Lower lobe of right lung (tissue), 2 donors: ENCODE measurements around the gene DUS1L. TPM values are rescaled to one million over a fixed set of nuclear protein-coding genes. Genes with fewer than 3 reads are reported as not detected.

ENCODE experiments used
- ATAC-seq, 2 donors: fragments of 200-7000 bp; cut with Tn5 transposase; one replicate each; pipeline ENCODE4 v1.9.1; 2020 to 2022; ENCODE audit warnings: mild to moderate bottlenecking in 2 of 2, moderate library complexity in 2 of 2
- DNase-seq: peaks from one replicate; pipeline ENCODE4 v3.0.0-alpha.2; 2020
- H3K27ac ChIP-seq: fragments of 200-600 bp; one replicate; pipeline ENCODE4 v1.8.0; 2022
- H3K27me3 ChIP-seq: fragments of 200-600 bp; one replicate; pipeline ENCODE4 v1.8.0; 2022; ENCODE audit warnings: low read depth
- H3K36me3 ChIP-seq: fragments of 200-600 bp; one replicate; pipeline ENCODE4 v1.8.0; 2022; ENCODE audit warnings: mild to moderate bottlenecking
- H3K4me1 ChIP-seq: fragments of 200-600 bp; one replicate; pipeline ENCODE4 v1.8.0; 2022
- H3K4me3 ChIP-seq: fragments of 200-600 bp; one replicate; pipeline ENCODE4 v1.8.0; 2022; ENCODE audit warnings: mild to moderate bottlenecking
- H3K9me3 ChIP-seq: fragments of 200-600 bp; one replicate; pipeline ENCODE4 v1.8.0; 2022
- intact Hi-C: fragments of 100-400 bp; cut with DNase I; formaldehyde crosslinking; loops from one replicate; pipeline ENCODE4 v1.11.0; 2022
- total RNA-seq: library from RNA; stranded (reverse); fragmentation: NEBNext Ultra II Directional; extraction: Animal tissue kit (Norgen Biotek cat#: 25700); gene quantifications from one replicate; pipeline ENCODE4 v1.2.1, GENCODE V29; 2021
- TF ChIP-seq, protein P1 (sequence below): fragments of 200-600 bp; IDR thresholded peaks from one replicate; pipeline ENCODE4 v1.8.0; 2022; ENCODE audit warnings: antibody characterized with exemption, mild to moderate bottlenecking
- donor health status: DM: no; HTN: yes; CAD: no; lungs with severe emphysema.

The DUS1L gene
- total RNA-seq, 1 donor from 2014 or later = 85.1 TPM

DNA sequence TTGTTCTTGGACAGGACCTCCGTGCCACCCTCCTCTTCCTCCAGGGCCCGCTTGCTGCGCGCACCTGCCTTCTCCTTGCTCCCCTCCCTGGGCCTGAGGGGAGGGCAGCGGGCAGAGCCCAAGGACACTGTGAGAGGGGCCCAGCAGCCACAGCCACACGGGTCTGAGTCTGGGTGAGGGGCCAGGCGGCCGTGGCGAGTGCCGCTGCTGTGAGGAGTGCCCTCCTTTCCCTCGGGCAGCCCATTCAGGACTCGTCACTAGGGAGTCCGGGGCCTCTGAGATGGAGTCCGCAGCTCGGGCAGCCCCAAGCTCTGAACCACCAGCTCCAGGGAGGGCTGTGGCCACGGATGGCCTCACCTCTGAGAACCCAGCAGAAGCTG is 5.6 kb downstream of the DUS1L start:
- DNase-seq (no peak), ATAC-seq (no peak)
- intact Hi-C loops = no loop called here
- Histone ChIP-seq H3K9me3 (no peaks in the 10 kb centered on the region), H3K36me3 (peaks cover 87% of the 10 kb centered on the region), H3K4me3 (no peak overlapping the region), H3K27me3 (no peaks in the 10 kb centered on the region), H3K4me1 (peaks cover 17% of the 10 kb centered on the region), H3K27ac (no peak overlapping the region)
- TF ChIP-seq, protein P1, sequence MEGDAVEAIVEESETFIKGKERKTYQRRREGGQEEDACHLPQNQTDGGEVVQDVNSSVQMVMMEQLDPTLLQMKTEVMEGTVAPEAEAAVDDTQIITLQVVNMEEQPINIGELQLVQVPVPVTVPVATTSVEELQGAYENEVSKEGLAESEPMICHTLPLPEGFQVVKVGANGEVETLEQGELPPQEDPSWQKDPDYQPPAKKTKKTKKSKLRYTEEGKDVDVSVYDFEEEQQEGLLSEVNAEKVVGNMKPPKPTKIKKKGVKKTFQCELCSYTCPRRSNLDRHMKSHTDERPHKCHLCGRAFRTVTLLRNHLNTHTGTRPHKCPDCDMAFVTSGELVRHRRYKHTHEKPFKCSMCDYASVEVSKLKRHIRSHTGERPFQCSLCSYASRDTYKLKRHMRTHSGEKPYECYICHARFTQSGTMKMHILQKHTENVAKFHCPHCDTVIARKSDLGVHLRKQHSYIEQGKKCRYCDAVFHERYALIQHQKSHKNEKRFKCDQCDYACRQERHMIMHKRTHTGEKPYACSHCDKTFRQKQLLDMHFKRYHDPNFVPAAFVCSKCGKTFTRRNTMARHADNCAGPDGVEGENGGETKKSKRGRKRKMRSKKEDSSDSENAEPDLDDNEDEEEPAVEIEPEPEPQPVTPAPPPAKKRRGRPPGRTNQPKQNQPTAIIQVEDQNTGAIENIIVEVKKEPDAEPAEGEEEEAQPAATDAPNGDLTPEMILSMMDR = no peak

DNA sequence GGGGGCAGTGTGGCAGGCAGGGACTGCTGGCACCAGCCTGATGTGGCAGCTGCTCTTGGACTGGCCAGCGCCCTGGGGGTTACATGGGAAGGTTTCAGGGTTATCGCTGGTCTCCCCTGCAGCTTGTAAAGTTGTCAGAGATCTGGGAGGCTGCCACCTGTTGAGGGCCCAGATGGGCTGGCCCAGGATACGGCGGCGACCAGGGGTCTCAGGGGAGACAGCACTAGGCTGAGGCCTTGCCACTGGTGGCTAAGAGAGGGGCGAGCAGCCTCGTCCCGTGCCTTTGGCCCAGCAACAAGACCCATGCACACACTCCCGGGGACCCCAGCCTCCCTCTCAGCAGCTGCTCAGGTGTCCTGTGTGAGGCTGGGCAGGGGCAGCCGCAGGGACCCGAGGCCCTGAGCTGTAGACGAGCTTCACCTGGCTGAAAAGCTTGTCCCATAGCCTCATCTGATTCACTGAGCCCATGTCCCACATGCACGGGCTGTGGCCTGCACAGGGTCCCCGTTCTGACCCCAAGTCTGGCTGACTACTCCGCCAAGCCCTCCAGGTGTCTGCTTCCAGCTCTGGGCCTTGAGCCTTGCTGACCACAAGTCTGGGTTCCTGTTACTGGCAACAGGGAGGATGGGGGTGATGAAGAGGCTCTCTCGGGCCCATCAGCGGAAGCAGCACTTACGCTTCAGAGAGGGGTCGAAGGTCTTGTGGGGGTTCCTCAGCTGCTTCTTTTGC is 6.2 kb downstream of the DUS1L start:
- no peaks in the 10 kb centered on the region for H3K27me3 ChIP-seq
- H3K4me1 ChIP-seq = peaks cover 11% of the 10 kb centered on the region
- H3K27ac ChIP-seq = no peak overlapping the region
- DNase-seq (no peak), ATAC-seq (no peak)
- peaks cover 93% of the 10 kb centered on the region for H3K36me3 ChIP-seq
- TF ChIP-seq, protein P1 = no peak
- H3K4me3 ChIP-seq = no peak overlapping the region
- intact Hi-C loops = no loop called here
- H3K9me3 ChIP-seq = no peaks in the 10 kb centered on the region

DNA sequence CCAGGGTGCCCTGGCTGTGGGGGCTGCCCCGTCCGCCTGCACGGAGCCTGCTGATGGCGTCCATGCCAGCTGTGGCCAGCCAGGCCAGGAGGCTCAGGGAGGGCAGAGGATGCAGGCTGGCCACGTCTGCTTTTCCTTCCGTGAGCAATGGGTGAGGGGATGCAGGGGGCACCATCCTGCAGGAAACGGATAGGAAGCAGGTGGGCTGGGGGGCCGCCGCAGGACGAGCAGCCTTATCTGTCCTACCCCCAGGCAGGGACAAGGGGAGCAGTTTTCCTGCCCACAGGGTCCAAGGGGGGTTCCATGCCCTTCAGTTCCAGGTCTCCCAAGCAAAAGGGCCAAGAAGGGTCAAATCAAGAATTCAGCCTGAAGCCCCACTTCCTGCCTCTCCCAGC is 6.8 kb downstream of the DUS1L start:
- intact Hi-C loops = no loop called here
- no peak overlapping the region for H3K4me3 ChIP-seq
- TF ChIP-seq, protein P1 = no peak
- H3K4me1 ChIP-seq = peaks cover 6% of the 10 kb centered on the region
- H3K36me3 ChIP-seq = peaks cover 96% of the 10 kb centered on the region
- ATAC-seq = no peak
- H3K27me3 ChIP-seq = no peaks in the 10 kb centered on the region
- H3K27ac ChIP-seq = no peak overlapping the region
- no peak for DNase-seq
- H3K9me3 ChIP-seq = no peaks in the 10 kb centered on the region

DNA sequence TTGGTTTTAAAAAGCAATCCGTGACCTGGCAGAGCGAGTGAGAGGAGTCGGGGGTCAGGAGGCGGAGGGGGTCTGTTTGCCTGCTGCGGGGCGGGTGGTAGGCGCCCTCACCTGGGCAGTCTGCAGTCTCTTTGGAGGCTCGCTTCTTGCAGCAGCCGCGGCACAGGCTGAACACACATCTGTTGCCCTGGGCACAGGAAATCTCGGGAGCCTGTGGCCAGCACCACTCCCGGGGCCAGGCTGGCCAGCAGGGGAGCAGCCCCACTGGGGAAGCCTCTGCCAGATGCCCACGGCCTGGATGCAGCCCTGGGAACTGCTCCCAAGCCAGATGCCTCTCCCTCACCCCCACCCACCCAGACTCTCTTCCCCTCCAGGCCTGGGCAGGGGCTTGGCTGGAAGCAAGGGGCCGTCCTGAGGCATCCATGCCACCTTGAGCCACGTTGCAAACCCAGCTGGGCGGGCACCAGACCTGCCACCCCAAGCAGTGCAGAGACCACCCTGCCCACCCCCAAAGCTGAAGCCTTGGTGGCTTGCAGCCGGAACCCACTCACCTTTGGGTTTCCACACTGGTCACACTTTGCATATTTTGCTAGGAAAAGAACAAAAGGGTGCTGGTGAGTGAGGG is 7.3 kb downstream of the DUS1L start:
- TF ChIP-seq, protein P1 = no peak
- no peak overlapping the region for H3K27ac ChIP-seq
- H3K4me3 ChIP-seq = no peak overlapping the region

DNA sequence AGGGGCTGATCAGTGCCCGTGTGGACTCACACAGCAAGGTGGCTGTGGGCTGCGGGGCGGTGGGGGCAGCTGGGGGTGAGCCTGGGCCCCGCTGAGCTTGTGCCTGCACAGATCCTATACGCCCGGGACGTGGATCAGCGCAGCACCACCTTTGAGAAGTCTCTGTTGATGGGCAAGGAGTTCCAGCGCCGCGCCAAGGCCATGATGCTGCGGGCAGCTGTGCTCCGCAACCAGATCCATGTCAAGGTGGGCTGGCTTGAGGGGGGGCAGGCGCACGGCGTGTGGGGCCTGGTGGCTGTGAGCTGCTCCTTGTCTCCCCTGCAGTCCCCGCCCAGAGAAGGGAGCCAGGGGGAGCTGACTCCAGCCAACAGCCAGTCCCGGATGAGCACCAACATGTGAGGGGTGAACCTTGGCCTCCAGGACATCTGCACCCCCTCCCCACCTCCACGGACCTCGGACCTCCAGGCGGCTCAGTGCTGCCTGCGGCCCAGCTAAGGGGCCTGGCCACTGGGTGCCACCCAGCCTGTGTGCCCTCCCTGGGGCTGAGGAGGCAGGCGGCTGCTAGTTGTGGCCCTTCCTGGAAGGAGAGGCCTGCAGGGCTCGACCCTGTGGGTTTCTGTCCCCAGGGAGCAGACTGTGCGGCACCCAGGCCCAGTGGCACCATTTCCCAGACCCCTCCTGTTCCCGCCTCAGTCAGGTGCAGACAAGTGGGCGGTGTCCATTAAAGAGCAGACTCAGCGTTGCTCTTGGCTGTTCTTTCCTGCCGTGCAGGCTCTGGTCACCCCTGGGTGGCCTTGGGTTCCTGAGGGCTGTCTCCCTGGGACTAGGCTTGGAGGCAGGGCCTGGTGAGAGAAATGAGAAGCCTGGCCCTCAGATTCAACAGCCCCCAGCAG is 8.6 kb downstream of the DUS1L start:
- H3K27ac ChIP-seq = no peak overlapping the region
- no peak overlapping the region for H3K4me3 ChIP-seq
- H3K4me1 ChIP-seq = peaks cover 18% of the 10 kb centered on the region
- no peak for DNase-seq
- TF ChIP-seq, protein P1 = no peak
- H3K27me3 ChIP-seq = no peaks in the 10 kb centered on the region
- H3K9me3 ChIP-seq = no peaks in the 10 kb centered on the region
- no peak for ATAC-seq
- intact Hi-C loops = no loop called here
- H3K36me3 ChIP-seq = peaks cover 85% of the 10 kb centered on the region

More for the DNA sequence above, 7.3 kb downstream of the DUS1L start:
- Histone ChIP-seq H3K36me3 (peaks cover 96% of the 10 kb centered on the region), H3K9me3 (no peaks in the 10 kb centered on the region), H3K4me1 (peaks cover 6% of the 10 kb centered on the region), H3K27me3 (no peaks in the 10 kb centered on the region)
- DNase-seq (no peak), ATAC-seq (no peak)
- intact Hi-C loops = no loop called here
